ENCODE results near the gene THADA. TPM values are rescaled to one million over a fixed set of nuclear protein-coding genes. Genes with fewer than 3 reads are reported as not detected.

The THADA gene
- total RNA-seq, 1 donor from 2014 or later, result 29.3 TPM

GRCh38 chr2:43540021-43540779 is 55.6 kb downstream of the THADA start:
- Mint-ChIP-seq H3K36me3 (no peaks in the 10 kb centered on the region), H3K27ac (no peak overlapping the region), H3K4me3 (no peak overlapping the region), H3K27me3 (ENCODE audit: insufficient read depth, low read depth) (no peaks in the 10 kb centered on the region), H3K4me1 (no peaks in the 10 kb centered on the region), H3K9me3 (no peaks in the 10 kb centered on the region)
- no peak for DNase-seq (ENCODE audit: low spot score)
- H3F3A ChIP-seq (ENCODE audit: low read depth), result no peaks in the 10 kb centered on the region
- no peaks in the 10 kb centered on the region for H3K4me1 ChIP-seq
- no peak overlapping the region for H3K27ac ChIP-seq
- H3K27me3 ChIP-seq, result no peaks in the 10 kb centered on the region
- H3K9me3 ChIP-seq (ENCODE audit: low read depth), result no peaks in the 10 kb centered on the region
- H3K4me2 ChIP-seq, result no peak overlapping the region
- H2AFZ ChIP-seq (replicated peaks), result no peak overlapping the region
- H3K36me3 ChIP-seq, result peaks cover 3% of the 10 kb centered on the region
- no peaks in the 10 kb centered on the region for H3K79me2 ChIP-seq (ENCODE audit: low read depth)
- H3K9ac ChIP-seq, result no peak overlapping the region
- no peak overlapping the region for H3K4me3 ChIP-seq
- no peaks in the 10 kb centered on the region for H4K20me1 ChIP-seq (ENCODE audit: low read depth)
- TF ChIP-seq EZH2phosphoT487 (IDR thresholded peaks at IDR 0.05) (no peak), CTCF (IDR thresholded peaks at IDR 0.05) (no peak), EZH2 (IDR thresholded peaks at IDR 0.05) (no peak)

GRCh38 chr2:43539436-43539835 is 56.4 kb downstream of the THADA start:
- Histone ChIP-seq H3K79me2 (ENCODE audit: low read depth) (no peaks in the 10 kb centered on the region), H3K27me3 (no peaks in the 10 kb centered on the region), H3K4me2 (no peak overlapping the region), H2AFZ (replicated peaks) (no peak overlapping the region), H3K27ac (no peak overlapping the region), H3K4me3 (no peak overlapping the region), H4K20me1 (ENCODE audit: low read depth) (no peaks in the 10 kb centered on the region), H3K36me3 (peaks cover 3% of the 10 kb centered on the region), H3K4me1 (no peaks in the 10 kb centered on the region), H3F3A (ENCODE audit: low read depth) (no peaks in the 10 kb centered on the region), H3K9me3 (ENCODE audit: low read depth) (no peaks in the 10 kb centered on the region), H3K9ac (no peak overlapping the region)
- no peaks in the 10 kb centered on the region for H3K4me1 Mint-ChIP-seq
- no peak overlapping the region for H3K27ac Mint-ChIP-seq
- no peak overlapping the region for H3K4me3 Mint-ChIP-seq
- no peaks in the 10 kb centered on the region for H3K36me3 Mint-ChIP-seq
- H3K27me3 Mint-ChIP-seq (ENCODE audit: insufficient read depth, low read depth), result no peaks in the 10 kb centered on the region
- no peaks in the 10 kb centered on the region for H3K9me3 Mint-ChIP-seq
- no peak for DNase-seq (ENCODE audit: low spot score)
- no peak for TF ChIP-seq EZH2phosphoT487 (IDR thresholded peaks at IDR 0.05)
- TF ChIP-seq EZH2 (IDR thresholded peaks at IDR 0.05), result no peak
- no peak for TF ChIP-seq CTCF (IDR thresholded peaks at IDR 0.05)

GRCh38 chr2:43538034-43538670 is 57.7 kb downstream of the THADA start:
- TF ChIP-seq EZH2phosphoT487 (IDR thresholded peaks at IDR 0.05), result no peak
- TF ChIP-seq EZH2 (IDR thresholded peaks at IDR 0.05), result no peak
- no peak for TF ChIP-seq CTCF (IDR thresholded peaks at IDR 0.05)
- Histone ChIP-seq H3K36me3 (peaks cover 3% of the 10 kb centered on the region), H3K27me3 (no peaks in the 10 kb centered on the region), H2AFZ (replicated peaks) (no peak overlapping the region), H3F3A (ENCODE audit: low read depth) (no peaks in the 10 kb centered on the region), H3K4me3 (no peak overlapping the region), H4K20me1 (ENCODE audit: low read depth) (no peaks in the 10 kb centered on the region), H3K79me2 (ENCODE audit: low read depth) (no peaks in the 10 kb centered on the region), H3K4me2 (no peak overlapping the region), H3K27ac (no peak overlapping the region), H3K4me1 (no peaks in the 10 kb centered on the region), H3K9me3 (ENCODE audit: low read depth) (no peaks in the 10 kb centered on the region), H3K9ac (no peak overlapping the region)
- Mint-ChIP-seq H3K4me3 (no peak overlapping the region), H3K9me3 (no peaks in the 10 kb centered on the region), H3K36me3 (peaks cover 2% of the 10 kb centered on the region), H3K27me3 (ENCODE audit: insufficient read depth, low read depth) (no peaks in the 10 kb centered on the region), H3K27ac (no peak overlapping the region), H3K4me1 (no peaks in the 10 kb centered on the region)
- DNase-seq (ENCODE audit: low spot score), result no peak

All from neural progenitor cell (in vitro differentiated cells).